ENCODE results near the gene SGMS1.
"Not testable (repeated sequence)": the region's sequence is repeated elsewhere in the genome, so short reads cannot be mapped to it uniquely, and the experiment has no call there.

SGMS1 gene

DNA sequence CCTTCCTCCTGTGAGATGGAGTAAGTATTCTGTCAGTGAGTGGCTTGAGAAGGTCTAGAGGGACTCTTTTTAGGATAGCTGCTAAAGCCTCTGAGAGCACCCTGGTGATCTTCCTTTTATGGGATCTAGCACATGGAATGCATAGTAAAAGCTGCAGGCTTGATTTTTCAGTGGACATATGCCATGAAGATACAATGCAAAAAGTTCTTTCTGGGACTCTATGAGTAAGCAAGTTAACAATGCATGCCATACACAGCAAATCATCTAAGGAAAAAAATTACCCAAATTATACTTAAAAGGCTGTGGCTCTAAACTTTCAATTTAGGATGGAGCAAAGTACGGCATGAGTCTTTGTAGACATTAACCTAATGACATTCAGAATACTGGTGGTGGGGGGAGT, 154.5 kb downstream of the SGMS1 start:
- DNase-seq (ENCODE audit: low spot score) = no peak

DNA sequence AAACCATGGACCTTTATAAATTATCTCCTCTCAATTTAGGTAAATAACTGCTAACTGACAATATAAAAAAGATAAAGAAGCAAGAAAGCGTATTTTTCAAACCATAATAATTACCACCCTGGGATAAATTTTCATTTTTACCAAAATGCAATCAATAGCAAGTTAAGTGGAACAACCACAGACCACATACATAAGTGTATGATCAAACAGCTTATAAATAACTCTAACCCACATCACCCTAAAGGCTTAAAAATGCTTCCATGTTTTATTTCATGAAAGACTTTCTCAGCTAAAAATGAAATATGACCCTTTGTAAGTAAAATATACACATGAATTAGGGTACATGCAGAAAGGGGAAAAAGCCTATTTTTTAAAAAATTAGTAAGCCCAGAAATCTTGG, 156.5 kb downstream of the SGMS1 start:
- DNase-seq (ENCODE audit: low spot score) = no peak

DNA sequence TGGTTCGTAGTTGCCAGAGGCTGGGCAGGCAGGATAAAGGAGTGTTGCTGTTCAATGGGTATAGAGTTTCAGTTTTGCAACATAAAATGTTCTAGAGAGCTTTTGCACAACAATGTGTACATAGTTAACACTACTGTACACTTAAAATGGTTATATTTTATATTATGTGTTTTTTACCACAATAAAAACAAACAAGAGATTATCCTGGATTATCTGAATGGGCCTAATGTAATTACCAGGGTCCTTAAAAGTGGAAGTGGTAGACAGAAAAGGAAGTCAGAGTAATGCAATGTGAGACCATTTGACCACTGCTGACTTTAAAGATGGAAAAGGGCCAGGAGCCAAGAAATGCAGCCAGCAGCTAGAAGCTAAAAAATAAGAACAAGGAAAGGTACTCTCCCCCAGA, 159.7 kb downstream of the SGMS1 start:
- no peak for DNase-seq (ENCODE audit: low spot score)

DNA sequence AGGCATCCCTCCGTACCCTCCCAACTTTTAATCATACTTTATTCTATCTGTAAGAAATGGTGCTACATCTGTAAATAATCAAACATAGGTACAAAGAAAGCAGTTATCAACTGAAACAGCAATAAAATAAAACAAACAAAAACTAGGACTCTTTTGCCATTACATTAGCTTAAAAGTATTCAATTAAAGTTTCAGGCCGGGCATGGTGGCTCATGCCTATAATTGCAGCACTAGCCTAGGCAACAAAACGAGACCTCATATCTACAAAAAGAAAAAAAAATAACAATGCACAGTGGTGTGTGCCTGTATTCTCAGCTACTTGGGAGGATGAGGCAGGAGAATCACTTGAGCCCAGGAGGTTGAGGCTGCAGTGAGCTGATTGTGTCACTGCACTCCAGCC, 161.9 kb downstream of the SGMS1 start:
- DNase-seq (ENCODE audit: low spot score) = no peak

DNA sequence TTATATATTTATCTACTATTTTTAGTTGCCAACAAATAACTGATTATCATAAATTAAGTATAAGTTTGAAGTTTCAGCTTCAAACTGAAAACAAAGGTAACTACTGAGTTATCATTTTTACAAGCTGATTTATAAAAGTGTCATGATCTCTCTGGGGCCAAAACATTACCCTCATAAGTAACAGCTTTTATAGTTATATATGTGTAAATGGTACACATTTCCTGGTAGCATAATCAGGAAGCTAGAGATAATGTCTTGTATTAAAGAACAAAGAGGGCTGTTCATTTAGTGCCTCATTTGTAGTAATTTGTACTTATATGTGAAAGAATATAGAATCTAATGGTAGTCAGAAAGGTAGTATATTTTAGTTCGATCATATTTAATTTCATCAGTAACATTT, 162.6 kb downstream of the SGMS1 start:
- no peak for DNase-seq (ENCODE audit: low spot score)

DNA sequence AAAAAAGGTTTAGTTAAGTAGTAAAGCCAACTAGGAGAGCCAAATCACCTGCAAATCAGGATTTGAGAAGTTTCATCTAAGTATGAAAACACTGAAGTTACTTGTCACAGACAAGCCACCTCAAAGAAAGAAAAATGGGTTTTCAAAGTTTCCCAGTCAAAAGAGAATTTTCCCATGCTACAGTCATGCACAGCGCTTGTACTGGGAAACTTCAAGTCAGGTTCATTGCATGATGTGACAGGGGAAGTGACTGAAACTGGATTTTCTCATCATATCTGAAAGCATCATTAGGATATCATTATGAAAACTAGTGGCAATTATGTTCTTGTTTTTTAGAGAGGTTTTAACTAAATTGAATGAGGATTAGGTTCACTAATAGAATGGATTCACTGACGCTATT, 167.0 kb downstream of the SGMS1 start:
- DNase-seq (ENCODE audit: low spot score) = no peak

DNA sequence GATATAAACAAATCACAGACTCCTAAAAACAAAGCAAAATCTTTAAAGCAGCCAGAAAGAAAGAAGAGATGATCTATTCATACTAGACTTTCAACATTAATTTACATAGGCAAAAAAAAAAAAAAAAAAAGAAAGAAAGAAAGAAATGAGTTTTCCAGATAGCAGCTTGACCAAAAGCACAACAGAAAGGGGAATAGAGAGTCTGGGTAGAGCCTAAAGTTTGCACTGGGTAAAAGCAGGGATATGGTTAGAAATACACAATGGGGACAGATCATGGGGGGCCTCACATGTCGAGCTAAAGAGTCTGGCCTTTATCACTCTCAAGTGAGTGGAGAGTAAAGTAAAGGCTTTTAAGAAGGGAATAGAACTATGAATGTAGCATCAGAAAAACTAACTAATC, 169.8 kb downstream of the SGMS1 start:
- no peak for DNase-seq (ENCODE audit: low spot score)

DNA sequence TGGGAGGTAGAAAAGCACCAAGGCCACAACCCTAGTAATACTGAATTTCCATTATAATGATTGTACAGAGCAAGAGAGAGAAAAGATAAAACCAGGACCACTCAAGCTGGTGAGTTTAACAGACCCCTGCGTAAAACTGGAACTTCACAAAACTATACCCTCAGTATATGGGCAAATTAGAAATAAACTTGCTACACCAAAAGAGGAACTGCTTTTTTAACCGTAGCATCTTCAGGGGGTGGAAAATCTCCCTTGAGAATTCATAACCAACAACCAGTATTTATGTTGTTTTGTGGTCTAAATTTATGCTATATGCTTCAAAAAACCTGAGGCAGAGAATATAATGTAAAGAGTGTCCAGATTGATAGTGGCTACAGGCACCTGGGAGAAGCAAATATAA, 171.2 kb downstream of the SGMS1 start:
- DNase-seq (ENCODE audit: low spot score) = no peak

DNA sequence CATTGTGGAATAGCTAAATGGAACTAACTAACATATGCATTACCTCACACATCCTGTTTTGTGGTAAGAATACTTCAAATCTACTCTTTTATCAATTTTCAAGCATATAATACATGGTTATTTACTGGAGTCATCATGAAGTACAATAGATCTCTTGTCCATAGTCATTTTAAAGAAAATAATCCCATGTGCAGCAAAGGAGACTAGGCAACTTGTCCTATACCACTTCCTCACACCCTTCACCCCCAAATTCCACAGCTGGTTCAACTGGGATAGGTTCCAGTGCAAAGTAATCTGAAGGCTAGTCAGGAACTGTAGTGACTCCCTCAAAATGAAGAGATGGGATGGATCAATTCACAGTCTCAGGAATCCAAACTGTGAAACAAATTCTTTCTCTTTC, 176.1 kb downstream of the SGMS1 start:
- no peak for DNase-seq (ENCODE audit: low spot score)

DNA sequence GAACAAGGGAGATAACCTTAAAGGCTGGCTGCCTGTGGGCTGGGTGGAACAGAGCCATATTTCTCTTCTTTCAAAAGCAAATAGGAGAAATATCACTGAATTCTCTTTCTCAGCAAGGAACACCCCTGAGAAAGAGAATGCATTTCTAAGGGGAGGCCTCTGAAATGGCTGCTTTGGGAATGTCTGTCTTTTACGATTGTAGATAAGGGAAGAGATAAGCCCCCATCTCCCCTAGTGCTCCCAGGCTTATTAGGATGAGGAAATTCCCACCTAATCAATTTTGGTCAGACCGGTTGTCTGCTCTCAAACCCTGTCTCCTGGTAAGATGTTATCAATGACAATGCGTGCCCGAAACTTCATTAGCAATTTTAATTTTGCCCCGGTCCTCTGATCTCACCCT, 178.0 kb downstream of the SGMS1 start:
- DNase-seq (ENCODE audit: low spot score) = not testable (repeated sequence)

DNA sequence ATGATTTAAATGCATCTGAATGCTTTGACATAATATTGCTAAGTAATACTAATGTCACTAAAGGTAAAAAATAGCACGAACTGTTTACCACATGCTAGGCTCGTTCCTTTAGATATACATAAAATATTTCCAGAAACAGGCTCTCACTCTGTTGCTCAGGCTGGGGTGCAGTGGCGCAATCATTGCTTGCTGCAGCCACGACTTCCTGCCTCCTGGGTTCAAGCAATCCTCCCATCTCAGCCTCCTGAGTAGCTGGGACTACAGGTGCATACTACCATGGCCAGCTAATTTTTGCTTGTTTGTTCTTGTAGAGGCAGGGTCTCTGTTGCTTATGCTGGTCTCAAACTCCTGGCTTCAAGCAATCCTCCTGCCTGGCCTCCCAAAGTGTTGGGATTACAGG, 183.3 kb downstream of the SGMS1 start:
- no peak for DNase-seq (ENCODE audit: low spot score)

DNA sequence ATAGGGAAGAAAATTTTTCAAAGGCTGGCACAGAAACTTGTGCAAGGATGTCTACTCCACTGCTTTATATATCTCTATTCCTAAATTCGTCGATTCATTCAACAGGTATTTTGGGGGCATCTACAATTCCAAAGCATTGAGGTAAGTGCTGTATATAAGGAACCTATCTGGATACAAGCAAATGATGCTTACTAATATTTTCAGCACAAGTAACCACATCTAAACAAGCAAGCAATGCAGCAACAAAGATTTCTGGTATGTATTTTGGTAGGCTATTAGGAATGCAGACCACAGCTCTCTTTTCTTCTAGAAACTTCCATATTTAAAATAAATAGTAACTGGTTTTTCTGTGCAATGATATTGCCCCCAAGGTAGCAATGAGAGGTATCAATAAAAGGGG, 183.9 kb downstream of the SGMS1 start:
- no peak for DNase-seq (ENCODE audit: low spot score)

DNA sequence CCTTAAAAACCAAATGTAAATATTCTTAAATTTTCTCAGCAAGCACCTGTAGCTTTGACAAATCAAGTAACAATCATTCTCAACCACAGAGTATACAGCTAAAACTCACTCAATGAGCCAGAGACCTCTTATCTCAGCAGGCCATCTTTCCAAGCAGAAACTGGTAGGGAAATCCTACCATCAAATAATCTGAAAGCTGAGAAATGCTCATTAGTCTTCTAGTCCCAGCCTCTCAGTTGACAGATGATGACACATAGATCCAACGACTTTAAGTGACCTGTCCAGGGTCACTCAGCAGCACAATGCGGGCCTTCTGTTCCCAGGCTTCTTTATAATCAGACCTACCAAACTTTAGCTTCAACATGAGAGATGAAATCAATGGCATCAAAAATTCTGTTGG, 184.6 kb downstream of the SGMS1 start:
- DNase-seq (ENCODE audit: low spot score) = no peak

DNA sequence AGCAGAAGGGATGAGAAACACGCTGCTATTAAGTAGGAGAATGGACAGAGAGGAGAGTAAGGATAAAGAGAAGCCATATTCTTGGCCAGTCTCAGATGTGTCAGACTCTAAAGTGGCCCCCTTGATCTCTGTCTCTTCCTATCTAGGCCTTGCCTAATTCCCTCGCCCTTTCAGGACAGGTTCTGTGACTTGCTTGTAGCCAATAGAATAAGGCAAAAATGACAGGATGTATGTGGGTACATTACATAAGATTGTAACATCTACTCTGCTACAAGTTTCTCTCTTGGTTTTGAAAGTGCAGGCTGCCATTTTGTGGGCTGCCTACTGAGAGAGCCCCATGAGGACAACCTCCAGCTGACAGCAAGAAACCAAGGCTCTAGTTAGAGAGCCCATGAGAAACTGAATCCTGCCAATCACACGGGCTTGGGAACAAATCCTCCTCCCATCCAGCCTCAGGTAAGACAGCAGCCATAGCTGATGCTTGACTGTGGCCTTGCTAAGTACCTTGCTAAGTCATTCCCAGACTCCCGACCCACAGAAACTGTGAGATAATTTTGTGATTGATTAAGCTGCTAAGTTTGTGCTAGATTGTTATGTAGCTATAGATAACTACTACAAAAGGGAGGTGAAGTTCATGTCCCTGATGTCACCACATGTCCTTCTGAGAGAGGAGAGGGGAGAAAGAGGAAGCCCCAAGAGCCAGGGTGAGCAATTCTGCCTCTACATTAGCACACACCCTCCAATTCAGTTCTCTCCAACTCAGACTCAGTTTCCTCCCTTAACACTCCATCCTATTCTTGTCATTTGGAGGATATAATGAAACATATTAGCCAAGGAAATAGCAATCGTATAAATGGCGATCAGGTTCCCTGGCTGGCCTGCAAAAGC, 185.5 kb downstream of the SGMS1 start:
- DNase-seq (ENCODE audit: low spot score) = no peak

DNA sequence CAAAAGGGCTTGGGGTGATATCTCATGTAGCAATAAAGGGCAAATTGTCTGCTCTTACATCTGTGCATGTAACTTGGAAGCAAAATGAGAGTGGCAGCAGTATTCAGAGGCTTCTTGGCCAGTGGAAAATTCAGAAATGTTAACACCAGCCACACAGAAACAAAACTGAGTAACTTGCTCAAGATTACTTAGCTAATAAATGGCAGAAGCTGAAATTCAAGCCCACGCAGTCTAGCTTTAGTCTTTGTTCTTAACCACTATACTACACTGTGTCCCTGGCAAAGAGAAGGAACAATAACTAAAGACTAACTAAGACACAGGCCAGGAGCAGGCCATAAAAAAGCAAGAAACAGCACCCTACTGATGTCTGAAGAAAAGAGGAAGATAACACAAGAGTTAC, 186.5 kb downstream of the SGMS1 start:
- DNase-seq (ENCODE audit: low spot score) = no peak

DNA sequence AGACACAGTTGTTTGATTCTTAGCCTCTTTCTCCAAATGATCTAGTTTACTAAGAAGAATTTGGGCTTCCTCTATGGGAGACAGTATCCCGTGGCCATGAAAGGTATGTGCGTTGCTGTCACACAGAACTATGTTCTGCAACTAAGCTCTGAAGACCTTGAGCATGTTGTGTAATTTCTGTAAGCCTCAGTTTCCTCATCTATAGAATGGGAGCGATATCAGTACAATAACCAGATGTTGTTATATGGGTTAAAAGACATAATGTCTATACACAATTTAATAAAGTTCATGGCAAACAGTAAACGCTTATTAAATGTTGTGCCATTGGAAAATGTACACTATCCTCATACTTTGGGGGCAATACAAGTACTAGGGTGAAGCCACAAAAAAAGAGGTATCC, 187.0 kb downstream of the SGMS1 start:
- DNase-seq (ENCODE audit: low spot score) = no peak

DNA sequence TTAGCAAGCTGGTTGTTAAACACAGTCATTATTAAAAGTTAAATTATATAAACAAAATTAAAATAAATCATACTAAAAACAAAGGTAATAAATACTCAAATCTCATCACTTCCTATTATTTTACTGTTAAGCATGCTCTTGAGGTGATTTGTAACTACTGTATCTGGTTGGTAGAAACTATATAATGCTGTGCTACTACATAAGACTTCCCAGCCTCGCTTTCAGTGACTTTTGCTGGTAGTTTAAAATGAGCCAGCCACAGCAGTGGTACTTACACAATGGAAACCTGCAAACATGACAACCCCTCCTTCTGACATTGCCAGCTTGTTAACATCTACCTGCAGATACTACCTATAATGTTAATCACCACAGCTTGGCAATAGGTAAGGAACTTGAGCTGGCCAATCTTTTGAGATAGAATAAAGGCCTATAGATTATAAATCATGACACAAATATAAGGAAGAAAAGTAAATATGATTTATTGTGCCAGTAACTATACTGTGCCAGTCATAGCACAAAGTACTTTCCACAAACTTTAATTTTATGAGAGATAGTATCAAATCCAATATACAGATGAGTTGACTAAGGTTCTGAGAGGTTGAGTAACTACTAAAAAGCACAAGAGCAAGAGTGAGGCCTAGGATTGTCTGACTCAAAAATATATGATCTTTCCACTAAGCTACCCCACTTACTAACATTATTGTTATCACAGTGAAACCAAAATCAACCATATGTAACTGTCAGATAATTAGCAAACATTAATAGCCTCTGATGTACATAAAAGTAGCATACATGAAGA, 191.3 kb downstream of the SGMS1 start:
- DNase-seq (ENCODE audit: low spot score) = no peak

DNA sequence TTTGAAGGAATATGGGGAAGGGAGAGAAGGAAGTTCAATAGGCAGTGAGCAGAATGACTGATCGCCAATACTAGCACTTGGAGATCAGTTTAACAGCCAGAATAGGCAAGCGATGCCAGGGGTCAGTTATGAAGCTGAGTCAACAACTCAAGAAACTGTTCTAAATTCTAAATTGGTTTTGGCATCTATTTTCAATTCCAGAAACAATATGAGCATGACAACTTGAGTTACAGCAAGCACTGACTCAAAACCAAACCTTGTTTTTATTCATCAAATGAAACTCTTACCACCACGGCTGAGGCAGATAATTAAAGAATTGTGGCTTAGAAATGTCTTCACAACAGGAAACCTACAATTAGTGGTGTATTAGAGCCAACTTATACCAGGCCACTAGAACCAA, 192.0 kb downstream of the SGMS1 start:
- peak; percentile 16 for DNase-seq (ENCODE audit: low spot score)

DNA sequence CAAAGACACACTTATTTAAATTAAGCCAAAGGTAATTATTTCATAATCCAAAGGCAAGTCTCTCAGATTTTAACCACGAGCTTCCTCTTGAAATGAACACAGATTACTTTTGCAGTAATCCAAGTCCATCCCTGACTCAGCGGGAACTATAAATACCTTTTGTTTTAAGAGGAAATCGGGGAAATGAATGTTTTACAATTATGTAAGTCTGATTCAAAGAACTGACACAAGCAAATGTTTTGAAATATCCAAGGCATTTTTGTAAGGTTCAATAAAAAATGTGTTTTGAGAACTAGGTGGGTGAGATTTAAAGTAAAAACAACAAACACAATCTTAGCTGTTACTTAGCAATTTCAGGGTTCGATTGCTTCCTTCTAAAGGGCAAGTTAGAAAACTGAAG, 192.6 kb downstream of the SGMS1 start:
- no peak for DNase-seq (ENCODE audit: low spot score)

DNA sequence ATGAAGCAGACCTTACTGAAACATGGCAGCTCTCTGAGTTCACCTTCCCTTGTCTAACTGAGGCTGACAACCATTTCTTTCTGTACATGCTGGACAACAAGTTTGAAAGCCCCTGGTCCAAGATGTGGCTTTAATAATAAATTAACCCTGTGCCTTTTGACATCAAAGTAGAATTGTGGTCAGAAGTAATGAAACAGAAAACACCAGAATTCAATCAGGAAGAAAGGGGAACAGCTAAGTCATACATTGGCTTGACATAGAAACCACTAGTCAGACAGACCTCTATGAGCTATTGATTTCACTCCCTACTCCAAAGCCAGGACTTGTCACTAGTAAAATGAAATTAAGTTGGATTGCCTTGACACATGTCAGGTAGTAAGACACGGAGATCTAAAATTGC, 197.3 kb downstream of the SGMS1 start:
- DNase-seq (ENCODE audit: low spot score) = no peak

DNA sequence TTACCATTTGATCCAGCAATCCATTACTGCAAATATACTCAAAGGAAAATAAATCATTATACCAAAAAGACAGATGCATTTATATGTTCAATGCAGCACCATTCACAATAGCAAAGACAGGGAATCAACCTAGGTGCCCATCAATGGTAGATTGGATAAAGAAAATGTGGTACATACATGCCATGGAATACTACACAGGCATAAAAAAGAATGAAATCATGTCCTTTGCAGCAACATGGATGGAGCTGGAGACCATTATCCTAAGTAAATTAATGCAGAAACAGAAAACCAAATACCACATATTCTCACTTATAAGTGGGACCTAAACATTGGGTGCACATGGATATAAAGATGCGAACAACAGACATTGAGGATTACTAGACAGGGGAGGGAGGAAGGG, 198.5 kb downstream of the SGMS1 start:
- not testable (repeated sequence) for DNase-seq (ENCODE audit: low spot score)

DNA sequence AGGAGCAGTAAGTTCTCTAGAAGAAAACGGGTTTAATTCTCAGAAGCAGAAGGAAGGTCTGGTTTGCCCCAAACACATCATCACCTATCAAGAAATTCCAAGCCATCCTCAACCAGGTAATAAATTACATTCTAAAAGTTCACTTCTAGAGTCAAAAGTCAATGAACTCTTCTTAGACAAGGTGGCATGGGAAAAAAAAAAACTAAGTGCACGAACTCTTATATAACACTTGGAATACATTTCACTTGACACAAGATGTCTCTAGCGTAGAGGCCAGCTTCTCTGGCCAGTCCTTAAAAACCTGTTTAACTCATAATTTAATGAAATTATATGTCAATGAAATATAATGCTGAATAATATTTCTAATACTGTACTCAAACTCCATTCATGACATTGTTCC, 200.3 kb downstream of the SGMS1 start:
- no peak for DNase-seq (ENCODE audit: low spot score)

DNA sequence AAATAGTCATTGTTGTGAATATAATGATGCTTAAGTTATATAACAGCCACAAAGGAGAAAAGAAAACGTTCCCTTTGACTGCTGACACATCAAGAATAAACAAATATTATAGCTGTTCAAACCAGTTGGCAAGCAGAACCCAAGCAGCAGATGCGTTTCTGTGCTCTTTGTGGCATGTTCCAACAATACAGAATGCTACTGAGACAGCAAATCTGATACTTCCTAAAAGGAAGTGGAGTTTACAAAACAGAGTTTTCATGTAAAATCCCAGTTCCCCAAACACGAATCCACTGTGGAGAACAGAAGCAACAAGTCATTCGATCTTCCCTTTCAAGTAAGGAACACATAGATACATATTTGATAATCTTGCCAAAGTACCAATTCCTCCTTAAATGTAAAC, 201.5 kb downstream of the SGMS1 start:
- DNase-seq (ENCODE audit: low spot score) = no peak

All from CD4-positive, alpha-beta T cell treated with Interleukin-15 for 4 hours (primary cell).